Stimulated activated CD8-positive, alpha-beta memory T cell treated with anti-CD3 and anti-CD28 coated beads, Interleukin-4, amount 100 ng/mL, for 24 hours (primary cell): ENCODE data around the gene TTLL7.

Experiments used
- DNase-seq: peaks from one replicate; pipeline ENCODE4 v3.0.0-alpha.2; 2020; ENCODE audit warnings: low read depth

Gene TTLL7

GRCh38 chr1:83819436-83819835, 179.5 kb downstream of the TTLL7 start:
- DNase-seq: no peak

- DNase-seq: no peak
These were observed 180.0 kb downstream of the TTLL7 start for GRCh38 chr1:83818916-83819315.

- no peak for DNase-seq
These were observed 182.1 kb downstream of the TTLL7 start for GRCh38 chr1:83816836-83817235.

- no peak for DNase-seq
These were observed 183.6 kb downstream of the TTLL7 start for GRCh38 chr1:83815330-83815729.
